Liver (tissue), 3 donors: Measurements from ENCODE around the gene METTL21C.

Source experiments
- CTCF ChIP-seq: fragments of 150-350 bp; IDR thresholded peaks from 2 replicates; pipeline ENCODE4 v1.5.1; 2017; ENCODE audit warnings: improper control_type of control experiment, low read depth, low read length; ENCODE audit not compliant: missing input control
- RAD21 ChIP-seq, 2 donors: IDR thresholded peaks; 2 replicates each; pipeline ENCODE4 v1.6.1; 2016; ENCODE audit warnings: antibody characterized with exemption in 2 of 2, mild to moderate bottlenecking in 2 of 2
- TAF1 ChIP-seq: conservative IDR thresholded peaks from 2 replicates; pipeline ENCODE4 v1.6.1; 2016; ENCODE audit warnings: antibody characterized with exemption, mild to moderate bottlenecking
- YY1 ChIP-seq: IDR thresholded peaks from 2 replicates; pipeline ENCODE4 v1.6.1; 2016; ENCODE audit warnings: antibody characterized with exemption, mild to moderate bottlenecking
- donor health status: healthy.
- donor health status: healthy.

GRCh38 chr13:102658660-102659059 is 36.2 kb downstream of the METTL21C start:
- no peak for TF ChIP-seq CTCF
- no peak for TF ChIP-seq RAD21 (IDR thresholded peaks at IDR 0.05)
- TF ChIP-seq TAF1: no peak
- no peak for TF ChIP-seq YY1
